GM23248 (cell line): ENCODE measurements around the gene EVL. TPM values are rescaled to one million over a fixed set of nuclear protein-coding genes. Genes with fewer than 3 reads are reported as not detected.

ENCODE experiments used
- DNase-seq: peaks from one replicate; pipeline ENCODE4 v3.0.0-alpha.2; 2015
- H2AFZ ChIP-seq: fragments of 200-600 bp; sonication (generic); 2 replicates; pipeline ENCODE4 v1.6.1; 2016; ENCODE audit warnings: antibody characterized with exemption
- H3F3A ChIP-seq: fragments of 200-600 bp; sonication (generic); 2 replicates; pipeline ENCODE4 v1.6.1; 2016; ENCODE audit warnings: mild to moderate bottlenecking, antibody characterized with exemption, mixed run types; ENCODE audit not compliant: insufficient read depth
- H3K27ac ChIP-seq: fragments of 200-600 bp; sonication (generic); 2 replicates; pipeline ENCODE4 v1.5.1; 2016; ENCODE audit warnings: mild to moderate bottlenecking
- H3K27me3 ChIP-seq: fragments of 200-600 bp; sonication (generic); replicated peaks from 2 replicates; pipeline ENCODE4 v1.6.1; 2016; ENCODE audit warnings: mild to moderate bottlenecking; ENCODE audit not compliant: insufficient read depth
- H3K36me3 ChIP-seq: fragments of 200-600 bp; sonication (generic); 2 replicates; pipeline ENCODE4 v1.6.1; 2016; ENCODE audit warnings: low read depth, mild to moderate bottlenecking
- H3K4me1 ChIP-seq: fragments of 200-600 bp; sonication (generic); 2 replicates; pipeline ENCODE4 v1.6.1; 2016; ENCODE audit warnings: mild to moderate bottlenecking; ENCODE audit not compliant: insufficient read depth
- H3K4me2 ChIP-seq: fragments of 200-600 bp; sonication (generic); one replicate; pipeline ENCODE4 v1.6.1; 2016; ENCODE audit warnings: mild to moderate bottlenecking; ENCODE audit not compliant: unreplicated experiment
- H3K4me3 ChIP-seq: fragments of 200-600 bp; sonication (generic); 2 replicates; pipeline ENCODE4 v1.5.1; 2016; ENCODE audit warnings: mild to moderate bottlenecking
- H3K79me2 ChIP-seq: fragments of 200-600 bp; sonication (generic); 2 replicates; pipeline ENCODE4 v1.6.1; 2016; ENCODE audit warnings: mild to moderate bottlenecking; ENCODE audit not compliant: insufficient read depth
- H3K9ac ChIP-seq: fragments of 200-600 bp; sonication (generic); 2 replicates; pipeline ENCODE4 v1.6.1; 2016; ENCODE audit warnings: mild to moderate bottlenecking
- H3K9me2 ChIP-seq: fragments of 200-600 bp; sonication (generic); 2 replicates; pipeline ENCODE4 v1.6.1; 2016; ENCODE audit warnings: mixed run types, mild to moderate bottlenecking, moderate library complexity; ENCODE audit not compliant: insufficient read depth
- H3K9me3 ChIP-seq: fragments of 200-600 bp; sonication (generic); one replicate; pipeline ENCODE4 v1.6.1; 2017; ENCODE audit warnings: low read depth
- H4K20me1 ChIP-seq: fragments of 200-600 bp; sonication (generic); 2 replicates; pipeline ENCODE4 v1.6.0; 2016; ENCODE audit not compliant: insufficient read depth
- EZH2 ChIP-seq: fragments of 200-600 bp; sonication (generic); IDR thresholded peaks from 2 replicates; pipeline ENCODE4 v1.6.1; 2018; ENCODE audit warnings: antibody characterized with exemption, mild to moderate bottlenecking; ENCODE audit not compliant: insufficient read depth, poor library complexity, severe bottlenecking
- EZH2phosphoT487 ChIP-seq: fragments of 200-600 bp; sonication (generic); IDR thresholded peaks from 2 replicates; pipeline ENCODE4 v1.6.1; 2018; ENCODE audit warnings: antibody characterized with exemption, moderate library complexity, mild to moderate bottlenecking, low read depth; ENCODE audit not compliant: insufficient read depth
- WGBS, 2 experiments: methylation state at CpG; one replicate each; pipeline ENCODE4 v1.1.6; 2015 to 2017; ENCODE audit warnings: low lambda C conversion rate in 2 of 2, low coverage in 1 of 2; ENCODE audit errors: missing lambda C conversion rate in 2 of 2; 5-methylcytosine and 5-hydroxymethylcytosine counted together
- in situ Hi-C: fragments of 300-500 bp; cut with MboI; formaldehyde crosslinking; loops from 2 replicates; pipeline ENCODE4 v1.15.0; 2020
- polyA plus RNA-seq: library from polyadenylated mRNA; unstranded; fragments of >200 nt; fragmentation: Nextera tagmentation; extraction: Ambion mirVana; gene quantifications from 2 replicates; pipeline ENCODE4 v1.2.1, GENCODE V29; 2016
- total RNA-seq: library from RNA; depleted of rRNA; stranded (reverse); fragments of >200 nt; shearing (Covaris generic); gene quantifications from 2 replicates; pipeline ENCODE4 v1.2.3, GENCODE V29; 2014

EVL gene
- total and polyA plus RNA-seq, 2 experiments from 2014 or later = 6.6 to 29.9 TPM

DNA sequence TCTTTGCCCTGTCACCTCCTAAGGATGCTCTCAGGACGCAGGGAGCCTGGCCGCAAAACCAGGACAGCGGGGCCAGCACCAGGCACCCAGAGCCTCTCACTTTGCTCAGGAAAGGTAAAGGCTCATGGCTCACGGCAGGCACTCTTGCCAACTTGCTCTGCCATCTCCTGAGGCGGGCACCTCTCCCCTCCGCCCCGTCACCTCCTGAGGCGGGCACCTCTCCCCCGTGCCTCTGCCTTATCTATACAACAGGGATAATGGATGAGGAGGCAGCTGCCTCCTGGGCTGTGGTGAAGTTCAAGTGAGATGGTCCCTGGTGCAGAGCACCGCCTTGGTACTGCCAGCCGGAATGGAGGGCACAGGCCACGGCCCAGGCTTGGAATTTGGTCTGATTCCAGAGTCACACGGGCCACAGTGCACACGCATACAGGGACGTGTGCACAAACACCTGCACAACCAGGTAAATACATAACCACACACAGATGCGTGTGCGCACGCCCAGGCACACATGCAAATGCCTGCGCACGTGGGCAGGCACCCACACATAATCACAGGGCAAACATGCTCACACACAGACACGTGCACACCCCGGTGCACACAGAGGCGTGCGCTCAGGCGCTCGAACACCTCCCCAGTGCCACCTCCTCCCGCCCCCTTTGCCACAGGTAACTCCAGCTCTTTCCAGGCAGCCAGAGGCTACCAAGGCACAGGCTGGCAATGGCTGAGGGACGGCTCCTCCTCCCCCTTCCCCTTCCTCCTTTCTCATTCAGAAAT, 82.7 kb downstream of the EVL start:
- no peak for DNase-seq
- in situ Hi-C loops = no loop called here

DNA sequence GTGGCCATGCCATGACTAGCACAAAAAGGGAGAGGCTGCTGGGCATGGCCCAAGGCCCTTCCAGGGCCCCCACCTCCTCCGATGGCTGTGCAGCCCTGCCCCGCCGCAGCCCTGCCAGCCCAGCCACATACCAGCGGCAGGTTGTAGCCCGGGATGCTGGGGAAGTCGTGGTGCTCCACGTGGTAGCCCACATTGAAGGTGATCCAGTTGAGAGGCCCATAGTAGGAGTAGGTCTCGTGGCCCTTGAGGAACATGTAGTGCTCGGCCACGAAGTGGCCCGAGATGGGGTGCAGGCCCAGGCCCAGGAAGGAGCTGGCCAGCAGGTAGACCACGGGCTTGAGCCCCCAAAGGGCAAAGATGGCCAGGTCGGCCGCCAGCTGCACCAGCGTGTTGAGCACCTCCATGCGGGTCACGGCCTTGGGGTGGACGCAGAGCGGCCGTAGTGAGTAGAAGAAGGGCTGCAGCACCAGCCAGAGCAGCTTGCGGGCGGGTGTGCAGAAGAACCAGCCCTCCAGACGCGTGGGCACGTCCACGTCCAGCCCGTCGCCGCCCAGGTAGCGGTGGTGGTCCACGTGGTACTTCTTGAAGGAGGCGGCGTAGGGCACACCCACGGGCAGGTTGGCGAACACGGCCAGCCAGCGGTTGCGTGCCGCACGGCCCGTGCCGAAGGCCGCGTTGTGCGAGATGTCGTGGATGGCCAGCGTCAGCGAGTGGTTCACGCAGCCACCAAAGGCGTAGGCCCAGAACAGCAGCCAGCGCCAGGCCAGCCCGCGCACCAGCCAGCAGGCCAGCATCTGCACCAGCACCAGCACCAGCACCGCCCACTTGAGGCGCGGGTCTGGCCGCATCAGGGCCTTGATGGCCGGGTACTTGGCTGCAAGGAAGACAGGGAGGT, 83.9 kb downstream of the EVL start:
- H3K9ac ChIP-seq = no peak overlapping the region
- no peak overlapping the region for H2AFZ ChIP-seq
- WGBS, 2 experiments = 77 to 89% methylated on average over 29 to 58 of the region's 58 CpGs
- H3K79me2 ChIP-seq = no peaks in the 10 kb centered on the region
- H3K36me3 ChIP-seq = no peaks in the 10 kb centered on the region
- TF ChIP-seq EZH2 = no peak
- no peak for TF ChIP-seq EZH2phosphoT487
- in situ Hi-C loops = no loop called here
- H3K4me1 ChIP-seq = no peaks in the 10 kb centered on the region
- H4K20me1 ChIP-seq = no peaks in the 10 kb centered on the region
- no peaks in the 10 kb centered on the region for H3K9me2 ChIP-seq
- H3K27me3 ChIP-seq = no peaks in the 10 kb centered on the region
- H3K4me3 ChIP-seq = no peak overlapping the region
- no peak for DNase-seq
- H3F3A ChIP-seq = no peaks in the 10 kb centered on the region
- H3K9me3 ChIP-seq = no peaks in the 10 kb centered on the region
- no peak overlapping the region for H3K4me2 ChIP-seq
- no peak overlapping the region for H3K27ac ChIP-seq

More for the DNA sequence above, 82.7 kb downstream of the EVL start:
- Histone ChIP-seq H4K20me1 (no peaks in the 10 kb centered on the region), H3K9ac (no peak overlapping the region), H3K4me1 (no peaks in the 10 kb centered on the region), H3K27me3 (no peaks in the 10 kb centered on the region), H3K4me3 (no peak overlapping the region), H3K27ac (no peak overlapping the region), H3K9me2 (no peaks in the 10 kb centered on the region), H3K9me3 (no peaks in the 10 kb centered on the region), H3F3A (no peaks in the 10 kb centered on the region), H3K36me3 (no peaks in the 10 kb centered on the region), H3K79me2 (no peaks in the 10 kb centered on the region), H3K4me2 (no peak overlapping the region), H2AFZ (no peak overlapping the region)
- 67 to 71% methylated on average over 24 to 28 of the region's 28 CpGs for WGBS, 2 experiments
- TF ChIP-seq EZH2 = no peak
- TF ChIP-seq EZH2phosphoT487 = no peak

DNA sequence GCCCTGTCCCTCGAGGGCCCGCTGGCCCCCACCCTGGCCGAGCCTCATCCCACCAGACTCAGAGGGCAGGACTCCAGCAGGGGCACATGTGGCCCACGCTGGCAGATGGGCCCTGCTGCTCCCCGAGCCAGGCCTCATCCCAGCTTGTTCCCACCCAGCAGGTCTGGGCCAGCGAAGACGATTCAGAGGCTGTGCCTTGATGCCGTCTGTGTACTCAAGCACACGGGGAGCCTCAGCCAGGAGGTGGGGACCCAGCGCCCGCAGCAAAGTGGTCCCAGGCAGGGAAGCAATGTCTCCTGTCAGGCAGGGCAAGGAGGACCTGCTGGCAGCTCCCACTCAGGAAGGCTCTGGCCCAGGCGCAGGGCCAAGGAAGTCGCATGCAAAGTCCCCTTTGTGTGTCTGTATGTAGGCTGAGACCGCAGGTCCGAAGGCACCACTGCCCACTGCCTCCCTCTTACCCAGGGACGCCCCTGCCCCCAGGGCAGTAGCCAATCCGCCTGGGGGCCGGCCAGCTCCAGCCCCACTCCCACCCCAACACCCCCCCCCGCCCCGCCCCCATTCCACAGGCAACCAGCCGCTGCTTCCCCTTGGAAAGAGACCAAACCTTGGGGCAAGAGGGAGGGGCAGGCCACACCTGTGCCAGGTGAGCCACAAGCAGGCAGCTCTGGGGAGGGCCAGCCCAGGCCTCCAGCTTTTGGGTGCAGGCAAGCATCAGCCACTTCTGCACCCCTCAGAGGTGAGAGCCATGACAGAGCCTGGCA, 84.8 kb downstream of the EVL start:
- Histone ChIP-seq H3K9ac (no peak overlapping the region), H3K4me2 (no peak overlapping the region), H3K79me2 (no peaks in the 10 kb centered on the region), H3K27ac (no peak overlapping the region), H3K9me2 (no peaks in the 10 kb centered on the region), H2AFZ (no peak overlapping the region), H3K9me3 (no peaks in the 10 kb centered on the region), H3K4me3 (no peak overlapping the region), H3K36me3 (no peaks in the 10 kb centered on the region), H3F3A (no peaks in the 10 kb centered on the region), H4K20me1 (no peaks in the 10 kb centered on the region), H3K4me1 (no peaks in the 10 kb centered on the region), H3K27me3 (no peaks in the 10 kb centered on the region)
- 12 to 17% methylated on average over 15 to 18 of the region's 21 CpGs for WGBS, 2 experiments
- DNase-seq = peak; percentile 27
- TF ChIP-seq EZH2phosphoT487 = no peak
- TF ChIP-seq EZH2 = no peak
- in situ Hi-C loops = no loop called here

DNA sequence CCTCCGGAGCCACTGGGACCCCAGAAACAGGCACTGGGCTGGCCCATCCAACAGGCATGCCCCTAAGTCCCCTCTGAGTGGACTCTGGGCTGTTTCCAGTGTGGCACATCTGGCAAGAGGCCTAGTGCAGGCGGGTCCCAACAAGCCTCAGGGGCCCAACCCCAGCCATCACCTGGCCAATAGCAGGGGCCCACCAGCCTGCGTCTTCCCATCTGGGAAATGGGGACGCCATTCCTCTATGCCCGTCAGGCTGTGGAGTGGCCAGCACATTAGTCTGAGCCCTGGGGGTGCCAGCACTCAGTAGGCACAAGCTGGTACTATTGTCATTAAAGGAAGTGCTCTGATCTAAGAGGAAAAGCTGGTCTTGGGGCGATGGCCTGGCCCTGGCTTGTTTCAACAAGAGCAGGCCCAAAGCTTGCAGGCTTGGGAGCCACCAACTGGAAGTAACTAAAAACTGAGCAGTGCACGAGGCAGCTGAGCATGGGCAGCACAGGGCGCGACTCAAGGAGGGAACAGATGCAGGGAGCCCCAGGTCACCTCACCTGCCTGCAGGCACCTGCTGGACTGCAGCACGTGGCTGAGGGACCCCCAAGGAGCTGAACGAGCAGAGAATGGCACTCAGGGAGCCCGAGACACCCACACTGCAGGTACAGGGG, 85.8 kb downstream of the EVL start:
- H3K36me3 ChIP-seq = no peaks in the 10 kb centered on the region
- H3F3A ChIP-seq = no peaks in the 10 kb centered on the region
- H3K79me2 ChIP-seq = no peaks in the 10 kb centered on the region
- WGBS, 2 experiments = 58 to 61% methylated on average over 11 to 12 of the region's 12 CpGs
- H4K20me1 ChIP-seq = no peaks in the 10 kb centered on the region
- no peak overlapping the region for H3K4me2 ChIP-seq
- H2AFZ ChIP-seq = no peak overlapping the region
- no peak overlapping the region for H3K27ac ChIP-seq
- no peak for DNase-seq
- H3K4me1 ChIP-seq = no peaks in the 10 kb centered on the region
- no peak overlapping the region for H3K4me3 ChIP-seq
- in situ Hi-C loops = no loop called here
- TF ChIP-seq EZH2 (no peak), EZH2phosphoT487 (no peak)
- no peaks in the 10 kb centered on the region for H3K9me2 ChIP-seq
- no peaks in the 10 kb centered on the region for H3K9me3 ChIP-seq
- H3K9ac ChIP-seq = no peak overlapping the region
- H3K27me3 ChIP-seq = no peaks in the 10 kb centered on the region
